ENCODE data around the gene PHACTR1.

Gene PHACTR1

DNA sequence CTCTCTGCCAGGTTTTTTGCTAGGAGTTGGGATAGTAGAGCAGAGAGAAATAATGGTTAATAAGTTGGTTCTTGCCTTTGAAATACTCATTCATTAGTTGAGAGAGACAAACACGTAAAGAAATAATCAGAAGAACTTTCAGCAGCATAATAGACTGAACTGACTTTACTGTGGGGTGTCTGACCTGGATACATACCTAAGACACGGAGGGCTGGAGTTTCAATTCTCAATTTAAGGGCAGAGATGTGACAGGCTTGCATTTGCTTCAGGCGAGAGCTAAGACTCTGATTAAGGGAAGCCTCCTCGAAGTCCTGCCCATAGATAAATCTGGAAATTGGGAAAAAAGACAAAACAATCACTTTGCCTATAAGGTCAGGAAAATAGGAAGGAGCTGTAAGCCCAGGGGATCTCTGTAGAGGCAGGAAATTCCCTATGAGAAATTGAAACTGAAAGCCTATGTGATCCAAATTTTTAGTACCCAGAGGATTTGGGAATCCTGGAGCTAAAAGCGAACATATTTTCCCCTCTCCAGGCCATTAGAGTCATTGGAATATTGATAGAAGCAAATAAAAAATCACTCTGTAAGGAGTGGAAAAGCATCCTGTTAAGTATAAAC lies 276.8 kb downstream of the PHACTR1 start:
- H3K27ac Mint-ChIP-seq, result no peak overlapping the region
- no peak for DNase-seq
- H3K4me1 Mint-ChIP-seq (ENCODE audit: low read depth), result no peaks in the 10 kb centered on the region
- peaks cover 4% of the 10 kb centered on the region for H3K9me3 Mint-ChIP-seq
- H3K4me3 Mint-ChIP-seq, result no peak overlapping the region
- H3K36me3 Mint-ChIP-seq (ENCODE audit: low read depth), result no peaks in the 10 kb centered on the region
- H3K27me3 Mint-ChIP-seq, result peaks cover 16% of the 10 kb centered on the region

DNA sequence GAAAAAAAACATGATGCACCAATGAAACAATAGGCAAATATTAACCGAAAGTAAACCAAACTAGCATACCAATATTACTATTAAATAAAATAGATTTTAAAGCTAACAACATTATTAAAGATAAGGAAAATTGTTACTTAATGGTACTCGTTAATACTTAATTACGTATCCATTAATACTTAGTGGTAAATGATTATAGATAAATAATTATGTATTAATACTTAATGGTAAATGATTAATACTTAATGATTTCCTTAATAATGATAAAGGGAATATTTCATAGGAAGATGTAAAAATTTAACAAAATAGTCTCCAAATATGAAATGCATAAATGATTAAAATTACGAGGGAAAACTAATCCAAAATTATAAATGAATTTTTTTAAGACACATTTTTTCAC lies 278.9 kb downstream of the PHACTR1 start:
- Mint-ChIP-seq H3K27me3 (peaks cover 15% of the 10 kb centered on the region), H3K4me1 (ENCODE audit: low read depth) (no peaks in the 10 kb centered on the region), H3K4me3 (no peak overlapping the region), H3K36me3 (ENCODE audit: low read depth) (no peaks in the 10 kb centered on the region), H3K27ac (no peak overlapping the region), H3K9me3 (peaks cover 4% of the 10 kb centered on the region)
- DNase-seq, result no peak

DNA sequence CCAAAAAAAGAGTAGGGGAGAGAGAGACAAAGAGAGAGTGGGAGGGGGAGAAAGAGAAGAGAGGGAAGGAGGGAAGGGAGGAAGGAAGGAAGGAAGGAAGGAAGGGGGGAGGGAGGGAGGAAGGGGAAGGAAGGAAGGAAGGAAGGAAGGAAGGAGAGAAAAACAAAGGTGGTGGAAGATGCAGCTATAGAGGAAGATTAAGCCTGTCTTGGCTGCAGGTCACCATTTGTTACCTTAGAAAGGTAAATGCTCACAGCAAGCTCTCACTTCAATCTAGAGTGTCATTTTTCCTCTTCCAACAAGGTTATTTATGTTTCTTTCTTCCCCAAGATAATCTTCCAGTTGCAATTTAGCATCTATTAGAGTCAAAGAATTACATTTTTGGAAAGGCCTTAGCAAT lies 284.0 kb downstream of the PHACTR1 start:
- Mint-ChIP-seq H3K36me3 (ENCODE audit: low read depth) (no peaks in the 10 kb centered on the region), H3K27ac (no peak overlapping the region), H3K4me3 (no peak overlapping the region), H3K27me3 (peaks cover 8% of the 10 kb centered on the region), H3K4me1 (ENCODE audit: low read depth) (no peaks in the 10 kb centered on the region), H3K9me3 (no peaks in the 10 kb centered on the region)
- DNase-seq, result no peak

DNA sequence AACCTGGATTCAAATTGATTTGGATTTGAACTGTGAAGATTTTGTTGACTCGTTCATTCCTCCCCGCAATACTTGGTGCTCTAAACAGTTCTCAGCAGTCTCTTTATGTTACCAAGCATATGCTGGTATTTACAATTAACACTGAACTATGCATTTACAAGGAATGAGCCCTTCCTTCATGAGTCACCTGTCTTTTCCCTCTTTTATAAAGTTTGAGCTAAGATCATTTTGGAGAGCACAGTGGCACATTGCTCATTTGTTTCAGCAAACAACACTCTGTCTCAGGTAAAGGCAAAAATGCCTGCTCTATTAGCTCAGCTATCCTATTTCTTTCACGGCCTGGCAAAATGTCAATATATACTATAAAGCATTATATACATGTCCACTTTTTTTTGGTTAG lies 285.4 kb downstream of the PHACTR1 start:
- no peak overlapping the region for H3K27ac Mint-ChIP-seq
- peaks cover 18% of the 10 kb centered on the region for H3K27me3 Mint-ChIP-seq
- no peaks in the 10 kb centered on the region for H3K36me3 Mint-ChIP-seq (ENCODE audit: low read depth)
- no peak for DNase-seq
- no peaks in the 10 kb centered on the region for H3K9me3 Mint-ChIP-seq
- H3K4me1 Mint-ChIP-seq (ENCODE audit: low read depth), result no peaks in the 10 kb centered on the region
- no peak overlapping the region for H3K4me3 Mint-ChIP-seq

DNA sequence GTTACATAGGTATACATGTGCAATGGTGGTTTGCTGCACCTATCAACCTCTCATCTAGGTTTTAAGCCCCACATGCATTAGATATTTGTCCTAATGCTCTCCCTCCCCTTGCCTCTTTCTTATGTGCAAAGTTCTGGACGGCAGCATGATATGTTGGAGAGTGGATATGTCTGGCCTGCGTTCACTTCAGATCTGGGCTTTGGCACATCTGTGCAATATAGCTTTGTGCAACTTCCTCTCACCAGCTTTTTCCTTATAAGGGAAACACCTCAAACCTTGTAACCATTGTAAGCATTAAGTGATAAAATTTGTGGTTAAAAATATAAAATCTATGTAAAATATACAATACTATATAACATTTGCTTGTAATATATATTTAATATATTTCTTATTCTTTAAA lies 288.0 kb downstream of the PHACTR1 start:
- Mint-ChIP-seq H3K9me3 (no peaks in the 10 kb centered on the region), H3K27ac (no peak overlapping the region), H3K27me3 (peaks cover 25% of the 10 kb centered on the region), H3K4me3 (no peak overlapping the region), H3K4me1 (ENCODE audit: low read depth) (no peaks in the 10 kb centered on the region), H3K36me3 (ENCODE audit: low read depth) (no peaks in the 10 kb centered on the region)
- DNase-seq, result no peak

DNA sequence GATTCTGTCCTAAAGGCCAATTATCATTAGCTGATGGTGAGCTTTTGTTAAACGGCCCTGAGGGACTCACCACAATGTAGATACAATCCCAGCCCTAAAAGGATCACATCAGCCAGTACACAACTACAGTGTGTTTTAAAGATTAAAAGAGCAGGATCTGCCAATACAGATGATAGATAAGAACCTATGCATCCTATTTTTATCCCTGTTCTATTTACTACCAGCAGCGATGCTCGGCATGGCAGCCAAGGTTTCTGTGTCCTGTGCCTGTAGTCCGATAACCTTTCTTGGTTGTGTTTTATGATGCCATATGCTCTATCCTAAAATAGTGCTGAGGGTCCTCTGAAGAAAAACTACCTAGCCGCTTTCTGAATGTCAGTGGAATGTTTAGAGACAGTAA lies 289.4 kb downstream of the PHACTR1 start:
- Mint-ChIP-seq H3K36me3 (ENCODE audit: low read depth) (no peaks in the 10 kb centered on the region), H3K27me3 (peaks cover 37% of the 10 kb centered on the region), H3K27ac (no peak overlapping the region), H3K4me1 (ENCODE audit: low read depth) (no peaks in the 10 kb centered on the region), H3K4me3 (no peak overlapping the region), H3K9me3 (no peaks in the 10 kb centered on the region)
- DNase-seq, result no peak

DNA sequence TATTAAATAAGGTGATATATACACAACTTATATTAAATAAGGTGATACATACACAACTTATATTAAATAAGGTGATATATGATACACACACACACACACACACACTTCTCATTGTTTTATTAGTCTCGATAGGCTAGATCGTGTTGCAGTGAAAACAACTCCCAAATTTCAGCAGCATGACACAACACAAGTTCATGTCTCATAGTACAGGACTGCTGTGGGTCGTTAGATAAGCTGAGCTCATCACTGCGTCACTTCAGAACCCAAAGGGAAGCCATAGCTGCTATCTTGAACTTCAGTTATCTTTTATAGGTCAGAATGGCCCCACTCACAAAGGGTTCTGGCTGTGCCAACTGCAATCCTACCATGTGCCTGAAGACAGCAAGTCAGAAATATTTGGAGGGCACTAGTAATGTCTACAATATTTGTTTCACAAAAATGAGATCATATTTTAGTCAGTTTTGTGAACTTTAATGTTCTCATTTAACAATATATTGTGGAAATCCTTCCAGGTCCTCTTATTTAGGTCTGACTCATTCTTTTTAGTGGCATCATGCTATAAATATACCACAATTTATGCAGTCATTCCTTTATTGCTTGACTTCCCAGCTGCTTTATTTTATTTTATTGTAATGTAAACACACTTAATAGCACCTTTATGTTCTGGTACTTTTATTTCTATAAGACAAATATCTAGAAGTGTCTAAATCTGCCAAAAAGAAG lies 290.2 kb downstream of the PHACTR1 start:
- peaks cover 41% of the 10 kb centered on the region for H3K27me3 Mint-ChIP-seq
- no peaks in the 10 kb centered on the region for H3K36me3 Mint-ChIP-seq (ENCODE audit: low read depth)
- H3K4me3 Mint-ChIP-seq, result no peak overlapping the region
- H3K27ac Mint-ChIP-seq, result no peak overlapping the region
- DNase-seq, result no peak
- no peaks in the 10 kb centered on the region for H3K9me3 Mint-ChIP-seq
- H3K4me1 Mint-ChIP-seq (ENCODE audit: low read depth), result no peaks in the 10 kb centered on the region

DNA sequence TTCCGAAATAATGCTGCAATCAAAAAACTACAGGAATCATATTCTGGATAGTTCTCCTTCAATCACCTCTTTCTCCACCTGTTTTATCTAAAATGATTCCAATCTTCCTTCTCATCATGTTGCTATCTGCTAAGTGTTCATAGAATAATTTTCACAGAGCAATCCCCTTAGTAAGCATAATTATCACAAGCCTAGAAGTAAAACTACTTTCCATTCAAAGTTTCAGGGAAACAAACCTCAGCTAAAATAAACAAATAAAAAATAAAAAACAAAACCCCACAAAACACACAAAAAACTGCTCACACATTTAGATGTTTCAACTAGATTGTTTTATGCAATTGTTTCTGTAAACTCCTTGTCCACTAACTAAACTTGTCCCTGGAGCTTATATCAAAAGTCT lies 291.2 kb downstream of the PHACTR1 start:
- Mint-ChIP-seq H3K27me3 (peaks cover 51% of the 10 kb centered on the region), H3K4me3 (no peak overlapping the region)

DNA sequence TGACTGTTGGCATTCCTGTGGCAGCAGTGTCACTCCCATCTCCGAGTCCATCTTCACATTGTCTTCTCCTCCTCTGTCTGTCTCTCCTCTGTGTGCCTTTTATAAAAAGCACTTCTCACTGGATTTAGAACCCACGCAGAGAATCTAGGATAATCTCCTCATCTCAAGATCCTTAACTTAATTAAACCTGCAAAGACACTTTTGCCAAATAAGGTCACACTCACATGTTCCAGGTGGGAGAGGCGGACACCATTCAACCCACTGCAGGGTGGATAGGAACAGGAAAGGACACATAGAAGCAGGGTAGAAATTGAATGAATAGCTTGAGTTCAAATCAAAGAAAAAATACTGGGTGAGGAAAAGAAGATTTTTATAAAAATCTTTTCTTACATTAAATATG lies 292.5 kb downstream of the PHACTR1 start:
- H3K36me3 Mint-ChIP-seq (ENCODE audit: low read depth), result no peaks in the 10 kb centered on the region
- DNase-seq, result no peak
- H3K27me3 Mint-ChIP-seq, result peaks cover 61% of the 10 kb centered on the region
- no peak overlapping the region for H3K27ac Mint-ChIP-seq
- no peaks in the 10 kb centered on the region for H3K9me3 Mint-ChIP-seq
- H3K4me1 Mint-ChIP-seq (ENCODE audit: low read depth), result peaks cover 8% of the 10 kb centered on the region
- no peak overlapping the region for H3K4me3 Mint-ChIP-seq

More for the DNA sequence above, 291.2 kb downstream of the PHACTR1 start:
- Mint-ChIP-seq H3K4me1 (ENCODE audit: low read depth) (peaks cover under 1% of the 10 kb centered on the region), H3K36me3 (ENCODE audit: low read depth) (no peaks in the 10 kb centered on the region), H3K27ac (no peak overlapping the region), H3K9me3 (no peaks in the 10 kb centered on the region)
- no peak for DNase-seq

DNA sequence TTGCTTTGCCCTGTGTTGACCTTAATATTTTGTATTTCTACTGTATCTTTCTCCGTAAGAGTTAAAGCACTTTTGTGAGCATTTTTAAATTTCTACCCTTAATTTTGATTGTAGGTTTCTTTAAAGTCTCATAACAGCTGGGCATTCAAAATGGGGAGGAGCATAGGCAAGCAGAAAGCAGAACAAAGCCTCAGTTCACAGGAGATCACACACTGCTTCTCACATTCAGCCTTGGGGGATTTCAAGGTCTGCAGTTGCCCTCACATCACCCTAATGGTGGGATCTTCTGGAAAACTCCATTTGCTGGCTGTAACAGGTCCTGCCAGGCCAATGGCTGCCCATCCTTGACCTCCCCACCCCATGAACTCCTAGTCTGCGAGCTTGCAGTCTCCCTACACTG lies 292.9 kb downstream of the PHACTR1 start:
- Mint-ChIP-seq H3K4me1 (ENCODE audit: low read depth) (peaks cover 8% of the 10 kb centered on the region), H3K27me3 (peaks cover 60% of the 10 kb centered on the region), H3K36me3 (ENCODE audit: low read depth) (no peaks in the 10 kb centered on the region), H3K9me3 (no peaks in the 10 kb centered on the region), H3K4me3 (no peak overlapping the region), H3K27ac (no peak overlapping the region)
- DNase-seq, result no peak

DNA sequence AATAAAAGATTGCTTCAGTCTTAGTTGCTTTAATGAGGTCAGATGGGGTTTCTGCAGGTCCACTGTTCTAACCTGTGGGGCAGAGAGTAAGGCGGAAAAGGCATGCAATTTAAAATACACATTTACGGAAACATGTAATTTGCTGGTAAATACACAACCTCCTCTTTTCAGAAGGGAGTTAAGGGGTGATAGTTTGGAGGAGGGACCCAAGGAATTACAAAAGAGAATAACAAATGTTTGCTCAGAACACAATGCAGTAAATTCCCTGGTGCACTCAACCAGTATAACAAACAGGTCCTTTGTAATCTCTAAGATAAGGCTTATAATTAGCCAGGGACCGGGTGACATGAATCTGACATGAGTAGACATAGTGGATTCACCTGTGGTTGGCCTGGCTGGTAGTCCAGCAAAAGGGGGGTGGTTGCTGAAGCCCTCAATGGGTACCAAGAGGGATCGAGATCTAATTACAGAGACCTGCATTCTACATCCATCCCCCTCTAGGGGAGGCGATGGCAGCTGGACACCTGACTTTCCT lies 295.1 kb downstream of the PHACTR1 start:
- no peak overlapping the region for H3K4me3 Mint-ChIP-seq
- H3K4me1 Mint-ChIP-seq (ENCODE audit: low read depth), result peaks cover 8% of the 10 kb centered on the region
- H3K36me3 Mint-ChIP-seq (ENCODE audit: low read depth), result no peaks in the 10 kb centered on the region
- no peak overlapping the region for H3K27ac Mint-ChIP-seq
- no peak for DNase-seq
- H3K9me3 Mint-ChIP-seq, result no peaks in the 10 kb centered on the region
- peaks cover 64% of the 10 kb centered on the region for H3K27me3 Mint-ChIP-seq

DNA sequence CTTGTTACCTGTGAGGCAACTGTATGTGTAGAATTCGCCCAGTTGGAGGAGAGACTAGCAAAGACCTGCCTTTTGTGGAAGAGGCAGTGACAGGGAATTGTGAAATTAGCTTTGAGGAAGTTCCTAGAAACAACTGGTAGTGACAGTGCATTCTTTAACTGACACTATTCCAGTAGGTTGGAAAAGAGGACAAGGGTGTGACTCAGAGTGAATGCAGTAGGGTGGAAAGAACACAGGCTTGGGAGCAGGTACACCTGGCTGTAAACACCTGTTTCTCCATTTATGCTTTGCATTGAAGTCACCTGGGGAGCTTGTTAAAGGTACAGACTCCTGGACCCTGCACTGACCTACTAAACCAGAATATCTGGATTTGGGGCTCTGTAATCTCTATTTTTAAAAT lies 295.7 kb downstream of the PHACTR1 start:
- H3K4me1 Mint-ChIP-seq (ENCODE audit: low read depth), result peaks cover 8% of the 10 kb centered on the region
- DNase-seq, result no peak
- H3K36me3 Mint-ChIP-seq (ENCODE audit: low read depth), result no peaks in the 10 kb centered on the region
- no peak overlapping the region for H3K27ac Mint-ChIP-seq
- peaks cover 63% of the 10 kb centered on the region for H3K27me3 Mint-ChIP-seq
- H3K9me3 Mint-ChIP-seq, result no peaks in the 10 kb centered on the region
- H3K4me3 Mint-ChIP-seq, result no peak overlapping the region

DNA sequence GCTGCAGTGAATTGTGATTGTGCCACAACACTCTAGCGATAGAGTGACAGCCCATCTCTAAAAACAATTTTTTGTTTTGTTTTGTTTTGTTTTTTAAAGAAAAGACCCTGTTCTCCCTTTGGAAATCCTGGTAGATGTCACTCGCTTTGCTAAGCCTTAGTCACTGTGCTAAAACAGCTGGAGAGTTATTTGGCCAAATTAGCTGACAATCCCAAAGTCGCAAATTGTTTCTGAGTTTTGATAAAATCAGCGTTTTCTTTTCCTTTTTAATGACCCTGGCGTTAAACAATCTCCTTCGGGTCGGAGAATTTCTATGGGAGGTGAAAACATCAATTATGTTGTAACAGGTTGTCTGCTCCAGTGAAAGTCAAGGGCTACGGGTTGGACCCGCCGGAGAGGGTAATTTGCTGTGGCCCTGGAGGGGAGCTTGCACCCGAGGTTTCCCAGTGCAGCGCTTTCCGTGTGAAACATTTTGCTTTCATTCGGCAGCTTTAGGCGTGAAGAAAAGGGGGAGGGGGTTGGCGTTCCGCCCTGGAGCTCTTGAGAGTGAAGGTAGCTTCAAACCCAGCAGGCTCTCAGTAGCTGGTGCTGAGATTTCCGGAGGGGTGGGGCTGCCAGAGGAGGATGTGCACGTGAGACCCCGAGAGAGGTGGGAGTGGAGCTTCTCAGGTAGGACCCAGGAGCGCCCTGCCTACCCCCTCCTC lies 296.6 kb downstream of the PHACTR1 start:
- Mint-ChIP-seq H3K27ac (no peak overlapping the region), H3K4me3 (peak overlapping the region; percentile 58), H3K9me3 (no peaks in the 10 kb centered on the region), H3K36me3 (ENCODE audit: low read depth) (no peaks in the 10 kb centered on the region), H3K4me1 (ENCODE audit: low read depth) (peaks cover 8% of the 10 kb centered on the region), H3K27me3 (peaks cover 62% of the 10 kb centered on the region)
- peak; percentile 34 for DNase-seq

DNA sequence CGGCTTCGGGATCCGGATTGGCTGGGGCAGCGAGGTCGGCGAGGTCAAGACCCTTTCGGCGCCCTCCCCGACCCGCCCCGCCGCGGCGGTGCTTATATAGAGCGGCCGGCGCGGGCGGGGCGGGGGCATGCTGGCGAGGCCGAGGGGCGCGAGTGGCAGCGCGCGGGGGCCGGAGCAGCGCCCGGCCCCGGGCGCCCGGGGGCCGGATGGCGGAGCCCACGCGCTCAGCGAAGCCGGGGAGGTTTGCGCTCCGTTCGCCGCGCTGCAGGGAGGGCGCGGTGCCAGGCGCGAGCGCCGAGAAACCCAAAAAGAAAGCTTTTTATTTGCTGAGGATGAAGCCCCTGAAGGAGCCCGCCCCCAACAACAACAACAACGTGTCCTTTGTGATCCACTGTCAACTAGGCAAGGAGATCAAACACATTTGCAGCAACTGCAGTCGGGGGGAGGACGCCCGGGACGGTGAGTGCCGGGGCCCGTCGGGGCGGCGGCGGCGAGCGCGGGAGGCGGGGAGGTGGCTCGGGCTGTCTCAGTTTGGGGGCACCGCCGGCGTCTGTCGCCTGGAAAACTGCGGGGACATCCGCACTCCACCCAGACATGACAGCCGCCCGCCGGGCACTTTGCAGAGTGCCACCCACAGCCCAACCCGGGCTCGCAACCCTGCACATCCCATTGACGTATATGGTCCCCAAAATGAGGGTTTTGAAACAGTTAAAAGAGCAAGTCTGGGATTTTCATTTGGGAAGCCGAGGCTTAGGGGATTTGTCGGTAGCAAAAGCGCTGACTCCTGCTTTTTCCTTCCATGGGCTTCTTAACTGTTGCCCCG lies 297.3 kb downstream of the PHACTR1 start:
- Mint-ChIP-seq H3K27me3 (peaks cover 61% of the 10 kb centered on the region), H3K27ac (no peak overlapping the region), H3K4me3 (peak overlapping the region; percentile 58), H3K9me3 (no peaks in the 10 kb centered on the region), H3K36me3 (ENCODE audit: low read depth) (no peaks in the 10 kb centered on the region), H3K4me1 (ENCODE audit: low read depth) (peaks cover 8% of the 10 kb centered on the region)
- DNase-seq, result peak; percentile 30
